ENCODE data around the gene PSMB5. TPM values are rescaled to one million over a fixed set of nuclear protein-coding genes. Genes with fewer than 3 reads are reported as not detected.

Gene PSMB5
- polyA plus RNA-seq, 1 donor from 2014 or later: 147 TPM

DNA sequence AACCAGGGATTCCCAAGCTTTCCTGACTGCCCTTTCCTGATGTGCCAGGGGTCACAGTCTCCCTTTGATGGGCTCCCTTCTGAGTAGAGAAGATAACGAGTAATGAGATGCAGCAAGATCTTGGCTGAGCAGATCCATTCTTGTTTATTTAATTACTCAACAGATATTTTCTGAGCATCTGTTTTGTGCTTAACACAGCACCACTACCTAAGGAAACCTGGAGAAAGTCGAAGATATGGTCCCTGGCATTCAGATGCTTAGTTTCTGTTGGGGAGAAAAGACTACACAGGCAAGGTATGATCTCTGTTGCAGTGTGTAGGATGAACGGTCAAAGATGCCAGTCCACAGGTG is 56.2 kb downstream of the PSMB5 start:
- Histone ChIP-seq H3K27ac (ENCODE audit: low read length) (no peak overlapping the region), H3F3A (ENCODE audit: insufficient read depth, low read length, poor library complexity, severe bottlenecking) (no peaks in the 10 kb centered on the region), H3K27me3 (ENCODE audit: insufficient read depth, low read depth, low read length) (peaks cover 32% of the 10 kb centered on the region), H2AFZ (ENCODE audit: low read depth, low read length) (no peak overlapping the region), H3K9me2 (ENCODE audit: insufficient read depth, low read length) (no peaks in the 10 kb centered on the region), H3K79me2 (replicated peaks; ENCODE audit: insufficient read depth, low read length) (peaks cover 29% of the 10 kb centered on the region), H3K9me3 (ENCODE audit: low read length) (no peaks in the 10 kb centered on the region), H4K20me1 (ENCODE audit: insufficient read depth) (no peaks in the 10 kb centered on the region), H3K36me3 (ENCODE audit: insufficient read depth, low read length) (no peaks in the 10 kb centered on the region), H3K4me2 (ENCODE audit: low read length) (no peak overlapping the region), H3K9ac (ENCODE audit: low read length) (no peak overlapping the region), H3K4me3 (ENCODE audit: low read length) (no peak overlapping the region)
- TF ChIP-seq EZH2 (IDR thresholded peaks at IDR 0.05; ENCODE audit: borderline replicate concordance, insufficient read depth, low read length, poor library complexity, severe bottlenecking): no peak
- TF ChIP-seq SMC3 (conservative IDR thresholded peaks at IDR 0.05; ENCODE audit: poor library complexity): no peak
- TF ChIP-seq RAD21 (conservative IDR thresholded peaks at IDR 0.05): no peak
- no peak for TF ChIP-seq EP300 (conservative IDR thresholded peaks at IDR 0.05; ENCODE audit: poor library complexity, severe bottlenecking)
- TF ChIP-seq POLR2AphosphoS5 (IDR thresholded peaks at IDR 0.05): no peak
- no peak for TF ChIP-seq TAF1 (IDR thresholded peaks at IDR 0.05; ENCODE audit: low read depth)
- no peak for TF ChIP-seq MXI1 (conservative IDR thresholded peaks at IDR 0.05; ENCODE audit: poor library complexity, severe bottlenecking)
- no peak for TF ChIP-seq REST (IDR thresholded peaks at IDR 0.05; ENCODE audit: borderline replicate concordance)
- no peak for TF ChIP-seq CTCF (IDR thresholded peaks at IDR 0.05; ENCODE audit: poor library complexity, severe bottlenecking)

- Histone ChIP-seq H3K9me2 (ENCODE audit: insufficient read depth, low read length) (no peaks in the 10 kb centered on the region), H4K20me1 (ENCODE audit: insufficient read depth) (no peaks in the 10 kb centered on the region), H3K4me2 (ENCODE audit: low read length) (no peak overlapping the region), H3K27ac (ENCODE audit: low read length) (no peak overlapping the region), H3K79me2 (replicated peaks; ENCODE audit: insufficient read depth, low read length) (peaks cover 29% of the 10 kb centered on the region), H3F3A (ENCODE audit: insufficient read depth, low read length, poor library complexity, severe bottlenecking) (no peaks in the 10 kb centered on the region), H3K36me3 (ENCODE audit: insufficient read depth, low read length) (no peaks in the 10 kb centered on the region), H3K4me3 (ENCODE audit: low read length) (no peak overlapping the region), H2AFZ (ENCODE audit: low read depth, low read length) (no peak overlapping the region), H3K27me3 (ENCODE audit: insufficient read depth, low read depth, low read length) (peaks cover 29% of the 10 kb centered on the region), H3K9me3 (ENCODE audit: low read length) (no peaks in the 10 kb centered on the region), H3K9ac (ENCODE audit: low read length) (no peak overlapping the region)
- TF ChIP-seq RAD21 (conservative IDR thresholded peaks at IDR 0.05) (no peak), POLR2AphosphoS5 (IDR thresholded peaks at IDR 0.05) (no peak), EZH2 (IDR thresholded peaks at IDR 0.05; ENCODE audit: borderline replicate concordance, insufficient read depth, low read length, poor library complexity, severe bottlenecking) (no peak), EP300 (conservative IDR thresholded peaks at IDR 0.05; ENCODE audit: poor library complexity, severe bottlenecking) (no peak), CTCF (IDR thresholded peaks at IDR 0.05; ENCODE audit: poor library complexity, severe bottlenecking) (no peak), TAF1 (IDR thresholded peaks at IDR 0.05; ENCODE audit: low read depth) (no peak), SMC3 (conservative IDR thresholded peaks at IDR 0.05; ENCODE audit: poor library complexity) (no peak), REST (IDR thresholded peaks at IDR 0.05; ENCODE audit: borderline replicate concordance) (no peak), MXI1 (conservative IDR thresholded peaks at IDR 0.05; ENCODE audit: poor library complexity, severe bottlenecking) (no peak)
Observed at GRCh38 chr14:22977684-22978486, 56.8 kb downstream of the PSMB5 start.
